Stimulated activated naive CD4-positive, alpha-beta T cell (primary cell): Measurements from ENCODE around the gene PPP4C.

ENCODE experiments used
- DNase-seq, 6 experiments: peaks; one replicate each; lab custom pipeline; 2025; lab: John Stamatoyannopoulos, UW

Gene PPP4C

GRCh38 chr16:30079480-30079879, 3.7 kb downstream of the PPP4C start:
- DNase-seq = no peak

GRCh38 chr16:30082545-30083090, 6.8 kb downstream of the PPP4C start:
- DNase-seq = no peak

GRCh38 chr16:30083216-30084055, 7.6 kb downstream of the PPP4C start:
- DNase-seq = no peak

GRCh38 chr16:30084096-30084815, 8.5 kb downstream of the PPP4C start:
- no peak for DNase-seq

- DNase-seq = no peak
These were observed 9.0 kb downstream of the PPP4C start for GRCh38 chr16:30084816-30085159.

GRCh38 chr16:30085247-30085646, 9.5 kb downstream of the PPP4C start:
- DNase-seq = no peak

- no peak for DNase-seq
These were observed 10.0 kb downstream of the PPP4C start for GRCh38 chr16:30085820-30086219.

GRCh38 chr16:30086291-30087140, 10.7 kb downstream of the PPP4C start:
- DNase-seq = no peak

GRCh38 chr16:30087181-30087898, 11.5 kb downstream of the PPP4C start:
- no peak for DNase-seq

- no peak for DNase-seq
These were observed 12.5 kb downstream of the PPP4C start for GRCh38 chr16:30088237-30088831.

- DNase-seq = no peak
These were observed 13.2 kb downstream of the PPP4C start for GRCh38 chr16:30088832-30089624.

GRCh38 chr16:30090610-30091331, 15.0 kb downstream of the PPP4C start:
- no peak for DNase-seq

- DNase-seq = peak; percentile 85 to 93 (median 90)
These were observed 15.9 kb downstream of the PPP4C start, which contains the start of gene TBX6 for GRCh38 chr16:30091474-30092372. TSS of gene TBX6 (minus strand) at chr16:30091924. CDS start at chr16:30091193, 731 bp downstream.

- DNase-seq = peak; percentile 34 to 66 (median 51)
These were observed 16.7 kb downstream of the PPP4C start for GRCh38 chr16:30092373-30093010.

- DNase-seq = no peak
These were observed 18.9 kb downstream of the PPP4C start for GRCh38 chr16:30094541-30095165.

- DNase-seq = peak; percentile 12 to 52 (median 28)
These were observed 19.6 kb downstream of the PPP4C start for GRCh38 chr16:30095166-30096078.
